IMR-90 (cell line): ENCODE data around the gene RAB3IL1. TPM values are rescaled to one million over a fixed set of nuclear protein-coding genes. Genes with fewer than 3 reads are reported as not detected.

Experiments used
- ATAC-seq: fragments of 200-7000 bp; cut with Tn5 transposase; 2 replicates; pipeline ENCODE4 v1.9.1; 2020; ENCODE audit warnings: low read depth, mild to moderate bottlenecking, moderate library complexity
- BruUV-seq: library from RNA; stranded (reverse); fragments of 400-500 nt; replicated peaks from 2 replicates; lab custom pipeline; 2021; lab: Mats Ljungman, UMichigan
- CTCF ChIA-PET: fragments of 300-600 bp; formaldehyde crosslinking; extraction: SDS; loops from one replicate; lab custom pipeline; 2021; ENCODE audit warnings: antibody characterized with exemption; lab: Yijun Ruan, JAX
- POLR2A ChIA-PET: fragments of 300-600 bp; sonication (Branson Sonifier 250); formaldehyde crosslinking; loops from one replicate; lab custom pipeline; 2022; ENCODE audit warnings: antibody characterized with exemption; ENCODE audit not compliant: unreplicated experiment; lab: Charles Lee
- DNase-seq: peaks from one replicate; pipeline ENCODE4 v3.0.0; 2013
- H2AFZ ChIP-seq: replicated peaks from 2 replicates; pipeline ENCODE3; 2013; ENCODE audit warnings: low read length, mild to moderate bottlenecking; ENCODE audit not compliant: poor library complexity
- H2AK5ac ChIP-seq: 2 replicates; pipeline ENCODE4 v1.6.1; 2013; ENCODE audit warnings: low read depth, low read length, inconsistent platforms
- H2AK9ac ChIP-seq: replicated peaks from 2 replicates; pipeline ENCODE3; 2013; ENCODE audit warnings: mild to moderate bottlenecking, low read depth, low read length, moderate library complexity; ENCODE audit not compliant: poor library complexity
- H2BK120ac ChIP-seq: 2 replicates; pipeline ENCODE4 v1.6.1; 2013; ENCODE audit warnings: low read depth, low read length, inconsistent platforms
- H2BK15ac ChIP-seq: 3 replicates; pipeline ENCODE4 v1.6.1; 2013; ENCODE audit warnings: low read depth, low read length, inconsistent platforms
- H2BK20ac ChIP-seq: 2 replicates; pipeline ENCODE4 v1.6.1; 2013; ENCODE audit warnings: low read depth, mild to moderate bottlenecking, inconsistent platforms, low read length, moderate library complexity
- H2BK5ac ChIP-seq: 2 replicates; pipeline ENCODE4 v1.6.1; 2013; ENCODE audit warnings: mild to moderate bottlenecking, low read depth, low read length, inconsistent platforms; ENCODE audit not compliant: poor library complexity, severe bottlenecking
- H3K14ac ChIP-seq: replicated peaks from 2 replicates; pipeline ENCODE4 v1.6.1; 2013; ENCODE audit warnings: low read depth, low read length, inconsistent platforms
- H3K18ac ChIP-seq: 2 replicates; pipeline ENCODE4 v1.6.1; 2013; ENCODE audit warnings: low read depth, low read length, control low read depth
- H3K23ac ChIP-seq: 2 replicates; pipeline ENCODE4 v1.6.1; 2013; ENCODE audit warnings: low read depth, low read length, inconsistent platforms
- H3K27ac ChIP-seq: 2 replicates; pipeline ENCODE4 v1.5.1; 2013; ENCODE audit warnings: mild to moderate bottlenecking, control low read depth, low read length; ENCODE audit not compliant: insufficient read depth
- H3K27me3 ChIP-seq: 2 replicates; pipeline ENCODE4 v1.6.1; 2013; ENCODE audit warnings: low read length; ENCODE audit not compliant: control insufficient read depth, insufficient read depth
- H3K36me3 ChIP-seq: 2 replicates; pipeline ENCODE4 v1.6.1; 2013; ENCODE audit warnings: low read length, mixed read lengths; ENCODE audit not compliant: control insufficient read depth, insufficient read depth
- H3K4ac ChIP-seq: 2 replicates; pipeline ENCODE4 v1.6.1; 2013; ENCODE audit warnings: low read depth, low read length, inconsistent platforms
- H3K4me1 ChIP-seq: 2 replicates; pipeline ENCODE4 v1.6.1; 2013; ENCODE audit warnings: low read length, mixed read lengths; ENCODE audit not compliant: control insufficient read depth, insufficient read depth
- H3K4me2 ChIP-seq: 2 replicates; pipeline ENCODE4 v1.6.1; 2013; ENCODE audit warnings: low read depth, mild to moderate bottlenecking, control low read depth, low read length, moderate library complexity
- H3K4me3 ChIP-seq: 2 replicates; pipeline ENCODE4 v1.5.1; 2013; ENCODE audit warnings: low read depth, mild to moderate bottlenecking, control low read depth, low read length, moderate library complexity; ENCODE audit not compliant: insufficient read depth
- H3K56ac ChIP-seq: 2 replicates; pipeline ENCODE4 v1.6.1; 2013; ENCODE audit warnings: low read length, inconsistent platforms; ENCODE audit not compliant: insufficient read depth; ENCODE audit errors: extremely low read depth
- H3K79me1 ChIP-seq, 2 experiments: 2 replicates each; pipeline ENCODE4 v1.6.1; 2013; ENCODE audit warnings: low read length in 2 of 2, inconsistent platforms in 1 of 2, low read depth in 1 of 2
- H3K9ac ChIP-seq: 2 replicates; pipeline ENCODE4 v1.6.1; 2013; ENCODE audit warnings: low read depth, low read length, control low read depth
- H3K9me1 ChIP-seq: 2 replicates; pipeline ENCODE4 v1.6.1; 2013; ENCODE audit warnings: low read length, inconsistent platforms; ENCODE audit not compliant: insufficient read depth
- H3K9me3 ChIP-seq: 2 replicates; pipeline ENCODE4 v1.6.1; 2013; ENCODE audit warnings: low read length; ENCODE audit not compliant: control insufficient read depth, insufficient read depth
- H4K20me1 ChIP-seq: 2 replicates; pipeline ENCODE4 v1.6.1; 2013; ENCODE audit warnings: low read length, inconsistent platforms; ENCODE audit not compliant: insufficient read depth
- H4K5ac ChIP-seq: 2 replicates; pipeline ENCODE4 v1.6.1; 2013; ENCODE audit warnings: mild to moderate bottlenecking, low read depth, low read length, control low read depth
- H4K8ac ChIP-seq, 2 experiments: 2 replicates each; pipeline ENCODE4 v1.6.1; 2013; ENCODE audit warnings: low read depth in 2 of 2, low read length in 2 of 2, control low read depth in 1 of 2, inconsistent platforms in 1 of 2
- H4K91ac ChIP-seq: 2 replicates; pipeline ENCODE4 v1.6.1; 2013; ENCODE audit warnings: low read depth, low read length, inconsistent platforms; ENCODE audit not compliant: insufficient read depth
- BHLHE40 ChIP-seq: fragments of 150-350 bp; IDR thresholded peaks from 2 replicates; pipeline ENCODE4 v1.6.1; 2016; ENCODE audit warnings: mild to moderate bottlenecking, low read depth, low read length
- CHD1 ChIP-seq: IDR thresholded peaks from 2 replicates; pipeline ENCODE4 v1.6.1; 2012; ENCODE audit warnings: low read depth, low read length, improper control_type of control experiment
- ELK1 ChIP-seq: fragments of 150-350 bp; IDR thresholded peaks from 2 replicates; pipeline ENCODE4 v1.6.1; 2016; ENCODE audit warnings: low read depth, mild to moderate bottlenecking, low read length, moderate library complexity, borderline replicate concordance
- FOS ChIP-seq: fragments of 150-350 bp; IDR thresholded peaks from 2 replicates; pipeline ENCODE4 v1.6.1; 2016; ENCODE audit warnings: low read depth, low read length
- MAFK ChIP-seq: IDR thresholded peaks from 2 replicates; pipeline ENCODE4 v1.6.1; 2012; ENCODE audit warnings: low read depth, low read length, improper control_type of control experiment
- MXI1 ChIP-seq: IDR thresholded peaks from 2 replicates; pipeline ENCODE4 v1.6.1; 2012; ENCODE audit warnings: low read depth, mild to moderate bottlenecking, low read length, moderate library complexity, borderline replicate concordance
- NFE2L2 ChIP-seq: fragments of 150-350 bp; IDR thresholded peaks from 2 replicates; pipeline ENCODE4 v1.6.1; 2016; ENCODE audit warnings: low read depth, mild to moderate bottlenecking, low read length
- POLR2A ChIP-seq: IDR thresholded peaks from 2 replicates; pipeline ENCODE4 v1.6.1; 2012; ENCODE audit warnings: mild to moderate bottlenecking, low read depth, low read length
- RAD21 ChIP-seq: IDR thresholded peaks from 2 replicates; pipeline ENCODE4 v1.6.1; 2012; ENCODE audit warnings: low read length, improper control_type of control experiment
- RCOR1 ChIP-seq: IDR thresholded peaks from 2 replicates; pipeline ENCODE4 v1.6.1; 2012; ENCODE audit warnings: mild to moderate bottlenecking, low read length, improper control_type of control experiment; ENCODE audit not compliant: insufficient replicate concordance
- RFX5 ChIP-seq: IDR thresholded peaks from 2 replicates; pipeline ENCODE4 v1.8.0; 2012; ENCODE audit warnings: low read depth, mild to moderate bottlenecking, low read length, moderate library complexity
- SMC3 ChIP-seq: fragments of 150-350 bp; IDR thresholded peaks from 2 replicates; pipeline ENCODE4 v1.6.1; 2016; ENCODE audit warnings: low read depth, mild to moderate bottlenecking, antibody characterized with exemption, low read length, moderate library complexity
- USF2 ChIP-seq: fragments of 150-350 bp; IDR thresholded peaks from 2 replicates; pipeline ENCODE4 v1.6.1; 2017; ENCODE audit warnings: mild to moderate bottlenecking, antibody characterized with exemption, low read length, low read depth
- WGBS, 2 experiments: methylation state at CpG; one replicate each; pipeline versions ENCODE4 v1.1.5 to v1.1.7; 2013; ENCODE audit warnings: missing lambda C conversion rate in 2 of 2; ENCODE audit not compliant: insufficient read length in 1 of 2; ENCODE audit errors: extremely low coverage in 2 of 2; 5-methylcytosine and 5-hydroxymethylcytosine counted together
- dilution Hi-C: fragments of 300-500 bp; cut with HindIII; formaldehyde crosslinking; loops from one replicate; pipeline ENCODE4 v1.14.3; 2018; ENCODE audit warnings: low sequenced_read_pairs; ENCODE audit not compliant: unreplicated experiment
- in situ Hi-C: fragments of 300-500 bp; cut with MboI; formaldehyde crosslinking; loops from 3 replicates; pipeline ENCODE4 v1.14.3; 2019; ENCODE audit warnings: low sequenced_read_pairs, inconsistent platforms, mixed read lengths
- intact Hi-C: fragments of 100-400 bp; cut with micrococcal nuclease; formaldehyde crosslinking; loops from 2 replicates; pipeline ENCODE4 v1.10.0; 2022
- polyA plus RNA-seq, 3 experiments: library from polyadenylated mRNA; depleted of rRNA; stranded (reverse); fragments of >200 nt; gene quantifications; 2 replicates each; pipeline ENCODE4 v1.2.3, GENCODE V29; 2012; ENCODE audit warnings: low replicate concordance in 1 of 3
- total RNA-seq: library from RNA; depleted of rRNA; stranded (reverse); fragments of >200 nt; gene quantifications from 2 replicates; pipeline ENCODE4 v1.2.3, GENCODE V29; 2012

Gene RAB3IL1
- total and polyA plus RNA-seq, 2 of the 4 experiments (the other 2 are of a cell fraction) = 0.72 to 1.9 TPM

- peak overlapping the region; percentile 43 for H2AK5ac ChIP-seq
- H2BK5ac ChIP-seq = no peak overlapping the region
- no peak overlapping the region for H3K56ac ChIP-seq
- H3K9ac ChIP-seq = no peak overlapping the region
- H3K4me2 ChIP-seq = no peak overlapping the region
- H3K9me1 ChIP-seq = no peaks in the 10 kb centered on the region
- no peak overlapping the region for H3K23ac ChIP-seq
- no peak overlapping the region for H2BK20ac ChIP-seq
- no peak overlapping the region for H3K4me3 ChIP-seq
- no peak overlapping the region for H3K4ac ChIP-seq
- H3K79me1 ChIP-seq = 0 out of 4 replicates have a peak, but pooled peaks cover 0 to 3% of the 10 kb centered on the region in 2 experiments
- peaks cover 14% of the 10 kb centered on the region; the same call in 1 of the 2 replicates for H3K4me1 ChIP-seq
- peaks cover 27% of the 10 kb centered on the region for H3K27me3 ChIP-seq
- ATAC-seq (no peak), DNase-seq (no peak)
- no peak overlapping the region for H4K91ac ChIP-seq
- H3K36me3 ChIP-seq = no peaks in the 10 kb centered on the region
- no peak overlapping the region for H2BK120ac ChIP-seq
- no peak overlapping the region for H4K8ac ChIP-seq
- no CpG with 5 or more reads among the region's 13 CpGs for WGBS, 2 experiments
- in situ Hi-C loops = no loop called here
- H2AFZ ChIP-seq = peak overlapping the region; percentile 51
- H2BK15ac ChIP-seq = no peak overlapping the region; the same call in 2 of the 3 replicates
- no peak for TF ChIP-seq RAD21
- no peak for TF ChIP-seq SMC3
- TF ChIP-seq CHD1 = no peak
- TF ChIP-seq POLR2A = no peak
- TF ChIP-seq FOS = no peak
- TF ChIP-seq USF2 = no peak
- no peak for TF ChIP-seq RCOR1
- no peak for TF ChIP-seq NFE2L2
- no peak for TF ChIP-seq RFX5
- TF ChIP-seq ELK1 = no peak
- no peak for TF ChIP-seq BHLHE40
- TF ChIP-seq MAFK = no peak
- no peak for TF ChIP-seq MXI1
- dilution Hi-C loops = no loop called here
- H4K20me1 ChIP-seq = no peaks in the 10 kb centered on the region
- no TSS peak for BruUV-seq
- ChIA-PET POLR2A (no interaction called here), CTCF (interaction anchor here (0.8 kb wide), 1 partner anchor 27 kb away, joined by 3 read pairs; no protein-coding TSS in a partner anchor)
- H3K18ac ChIP-seq = no peak overlapping the region
- peak overlapping the region; percentile 55 for H2AK9ac ChIP-seq
- H3K14ac ChIP-seq = no peak overlapping the region
- H3K27ac ChIP-seq = no peak overlapping the region
- no peaks in the 10 kb centered on the region for H3K9me3 ChIP-seq
- intact Hi-C loops = no loop called here
- no peak overlapping the region for H4K5ac ChIP-seq
Measured at GRCh38 chr11:61919705-61920631, 2.6 kb upstream of the RAB3IL1 start.
